ENCODE data around the gene EPHB1.

Gene EPHB1

DNA sequence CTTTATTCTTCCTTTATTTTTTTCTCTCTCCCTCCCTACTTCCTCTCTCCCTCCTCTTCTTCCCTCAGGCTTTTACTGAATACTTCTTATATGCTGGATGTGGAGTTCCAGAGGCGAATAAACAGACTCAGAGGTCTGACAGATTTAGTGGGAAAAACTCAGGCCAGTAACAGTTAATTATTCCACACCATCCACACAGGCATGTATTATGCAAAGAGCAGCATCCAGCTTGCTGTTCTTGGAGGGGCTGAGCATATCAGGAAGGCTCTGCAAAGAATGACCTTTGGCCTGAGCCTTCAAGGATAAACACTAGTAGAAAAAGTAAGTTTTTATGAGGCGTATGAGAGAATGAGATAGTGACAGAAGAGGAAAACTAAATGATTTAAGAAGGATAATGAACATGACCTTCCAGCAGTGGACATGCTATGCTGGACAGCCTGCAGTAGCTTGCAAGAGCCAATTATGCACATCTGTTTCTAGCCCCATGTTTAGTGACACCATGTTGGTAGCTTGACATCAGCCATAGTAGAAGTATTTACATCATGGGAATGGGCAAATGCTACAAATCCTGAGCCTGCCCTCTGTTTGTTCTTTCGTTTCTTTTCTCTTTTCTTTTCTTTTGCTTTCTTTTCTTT, 387.4 kb downstream of the EPHB1 start:
- H3K27me3 ChIP-seq (replicated peaks) = no peaks in the 10 kb centered on the region
- DNase-seq = no peak
- TF ChIP-seq, protein P1, sequence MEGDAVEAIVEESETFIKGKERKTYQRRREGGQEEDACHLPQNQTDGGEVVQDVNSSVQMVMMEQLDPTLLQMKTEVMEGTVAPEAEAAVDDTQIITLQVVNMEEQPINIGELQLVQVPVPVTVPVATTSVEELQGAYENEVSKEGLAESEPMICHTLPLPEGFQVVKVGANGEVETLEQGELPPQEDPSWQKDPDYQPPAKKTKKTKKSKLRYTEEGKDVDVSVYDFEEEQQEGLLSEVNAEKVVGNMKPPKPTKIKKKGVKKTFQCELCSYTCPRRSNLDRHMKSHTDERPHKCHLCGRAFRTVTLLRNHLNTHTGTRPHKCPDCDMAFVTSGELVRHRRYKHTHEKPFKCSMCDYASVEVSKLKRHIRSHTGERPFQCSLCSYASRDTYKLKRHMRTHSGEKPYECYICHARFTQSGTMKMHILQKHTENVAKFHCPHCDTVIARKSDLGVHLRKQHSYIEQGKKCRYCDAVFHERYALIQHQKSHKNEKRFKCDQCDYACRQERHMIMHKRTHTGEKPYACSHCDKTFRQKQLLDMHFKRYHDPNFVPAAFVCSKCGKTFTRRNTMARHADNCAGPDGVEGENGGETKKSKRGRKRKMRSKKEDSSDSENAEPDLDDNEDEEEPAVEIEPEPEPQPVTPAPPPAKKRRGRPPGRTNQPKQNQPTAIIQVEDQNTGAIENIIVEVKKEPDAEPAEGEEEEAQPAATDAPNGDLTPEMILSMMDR (IDR thresholded peaks at IDR 0.05; ENCODE audit: low read depth, low read length, missing control alignments) = no peak
- in situ Hi-C loops (cut with HindIII; ENCODE audit: low pct_ligation_motif_present, low sequenced_read_pairs) = no loop called here
- no peaks in the 10 kb centered on the region for H3K36me3 ChIP-seq (replicated peaks)
- no peak overlapping the region for H3K27ac ChIP-seq
- no peak overlapping the region for H3K4me3 ChIP-seq (ENCODE audit: low read depth, low read length)

DNA sequence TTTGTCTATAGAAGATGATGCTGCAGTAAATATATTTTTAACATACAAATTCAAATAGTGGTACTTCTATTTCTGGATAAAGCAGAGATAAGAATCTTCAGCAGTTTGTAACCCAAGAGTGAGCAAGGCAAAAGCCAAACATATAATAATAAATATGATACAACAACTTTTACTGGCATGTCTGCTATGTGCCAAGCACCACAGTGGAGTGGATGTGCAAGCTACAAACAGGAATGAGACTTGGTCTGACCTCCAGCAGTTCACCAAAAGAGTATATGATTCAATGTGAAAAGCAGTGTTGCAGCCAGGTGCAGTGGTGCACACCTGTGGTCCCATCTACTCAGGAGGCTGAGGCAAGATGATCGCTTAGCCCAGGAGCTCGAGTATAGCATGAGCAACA, 395.6 kb downstream of the EPHB1 start:
- H3K4me3 ChIP-seq (ENCODE audit: low read depth, low read length) = no peak overlapping the region
- in situ Hi-C loops (cut with HindIII; ENCODE audit: low pct_ligation_motif_present, low sequenced_read_pairs) = no loop called here
- TF ChIP-seq, protein P1 (IDR thresholded peaks at IDR 0.05; ENCODE audit: low read depth, low read length, missing control alignments) = no peak
- no peaks in the 10 kb centered on the region for H3K36me3 ChIP-seq (replicated peaks)
- no peaks in the 10 kb centered on the region for H3K27me3 ChIP-seq (replicated peaks)
- no peak for DNase-seq
- H3K27ac ChIP-seq = no peak overlapping the region

DNA sequence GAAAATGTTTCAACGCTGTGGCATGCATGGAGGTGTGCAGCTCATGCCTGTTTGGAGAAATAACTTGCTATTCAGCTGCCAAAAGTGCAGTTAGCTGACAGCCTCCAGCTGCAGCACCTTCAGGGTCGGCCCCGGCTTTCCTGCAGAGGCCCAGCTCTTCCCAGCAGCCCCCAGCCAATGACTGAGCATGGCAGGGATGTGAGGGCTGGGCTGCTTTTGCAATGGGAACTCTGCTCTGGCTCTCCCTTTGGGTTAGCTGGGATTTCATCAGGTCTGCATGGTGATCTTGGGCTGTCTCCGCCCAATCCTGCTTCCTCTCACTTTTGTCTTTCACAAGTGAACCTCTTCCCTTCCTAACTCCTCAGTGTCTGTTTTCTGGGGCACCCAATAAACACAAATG, 396.6 kb downstream of the EPHB1 start:
- Histone ChIP-seq H3K27ac (no peak overlapping the region), H3K27me3 (replicated peaks) (no peaks in the 10 kb centered on the region), H3K4me3 (ENCODE audit: low read depth, low read length) (no peak overlapping the region), H3K36me3 (replicated peaks) (no peaks in the 10 kb centered on the region)
- in situ Hi-C loops (cut with HindIII; ENCODE audit: low pct_ligation_motif_present, low sequenced_read_pairs) = no loop called here
- no peak for DNase-seq
- TF ChIP-seq, protein P1 (IDR thresholded peaks at IDR 0.05; ENCODE audit: low read depth, low read length, missing control alignments) = no peak

DNA sequence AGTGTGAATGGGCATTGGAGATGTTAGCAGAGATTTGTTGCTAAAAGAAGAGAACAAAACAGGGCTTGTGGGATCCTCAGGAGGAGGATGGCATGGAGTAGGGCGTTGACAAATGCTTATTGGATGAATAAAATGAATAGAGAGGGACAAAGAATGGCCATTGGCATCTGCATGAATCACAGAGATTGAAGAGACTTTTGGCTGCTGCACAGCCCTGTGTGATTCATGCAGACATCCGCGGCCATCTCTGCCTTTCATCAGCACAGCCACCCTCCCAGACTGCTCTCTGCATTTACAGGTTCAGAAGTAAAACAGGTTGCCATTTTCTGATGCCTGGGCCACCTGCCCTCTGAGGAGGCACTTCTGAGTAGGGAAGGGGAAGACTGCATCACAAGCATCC, 397.9 kb downstream of the EPHB1 start:
- in situ Hi-C loops (cut with HindIII; ENCODE audit: low pct_ligation_motif_present, low sequenced_read_pairs) = no loop called here

DNA sequence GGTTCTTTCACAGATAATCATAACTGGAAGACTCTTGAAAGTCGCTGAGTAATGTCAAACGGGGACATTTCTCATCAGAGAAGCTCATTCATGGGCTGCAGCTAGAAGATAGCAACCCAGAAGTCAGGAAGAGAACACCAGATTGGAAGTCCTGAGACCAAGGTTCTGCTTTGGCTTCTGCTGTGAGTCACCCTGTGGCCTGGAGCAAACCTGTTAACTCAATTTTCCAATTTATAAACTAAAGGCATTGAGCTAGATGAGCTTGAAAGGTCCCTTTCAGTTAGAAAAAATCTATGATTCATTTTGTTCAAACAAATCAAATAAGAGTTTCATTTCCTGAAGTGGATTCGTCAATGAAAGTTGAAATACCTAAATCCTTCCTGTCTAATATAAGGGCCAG, 402.2 kb downstream of the EPHB1 start:
- Histone ChIP-seq H3K27me3 (replicated peaks) (no peaks in the 10 kb centered on the region), H3K4me3 (ENCODE audit: low read depth, low read length) (no peak overlapping the region), H3K27ac (no peak overlapping the region), H3K36me3 (replicated peaks) (no peaks in the 10 kb centered on the region)
- TF ChIP-seq, protein P1 (IDR thresholded peaks at IDR 0.05; ENCODE audit: low read depth, low read length, missing control alignments) = no peak
- in situ Hi-C loops (cut with HindIII; ENCODE audit: low pct_ligation_motif_present, low sequenced_read_pairs) = no loop called here
- no peak for DNase-seq

More for the DNA sequence above, 397.9 kb downstream of the EPHB1 start:
- DNase-seq = no peak
- Histone ChIP-seq H3K27ac (no peak overlapping the region), H3K27me3 (replicated peaks) (no peaks in the 10 kb centered on the region), H3K36me3 (replicated peaks) (no peaks in the 10 kb centered on the region), H3K4me3 (ENCODE audit: low read depth, low read length) (no peak overlapping the region)
- TF ChIP-seq, protein P1 (IDR thresholded peaks at IDR 0.05; ENCODE audit: low read depth, low read length, missing control alignments) = no peak

- no peaks in the 10 kb centered on the region for H3K36me3 ChIP-seq (replicated peaks)
- H3K27ac ChIP-seq = no peak overlapping the region
- in situ Hi-C loops (cut with HindIII; ENCODE audit: low pct_ligation_motif_present, low sequenced_read_pairs) = no loop called here
- TF ChIP-seq, protein P1 (IDR thresholded peaks at IDR 0.05; ENCODE audit: low read depth, low read length, missing control alignments) = no peak
- no peak for DNase-seq
- no peak overlapping the region for H3K4me3 ChIP-seq (ENCODE audit: low read depth, low read length)
- no peaks in the 10 kb centered on the region for H3K27me3 ChIP-seq (replicated peaks)
These were observed 402.8 kb downstream of the EPHB1 start for GRCh38 chr3:135197856-135198255.

Data from brain microvascular endothelial cell (primary cell).